ENCODE data around the gene CD302. TPM values are rescaled to one million over a fixed set of nuclear protein-coding genes. Genes with fewer than 3 reads are reported as not detected.

The CD302 gene
- total and polyA plus RNA-seq, 10 of the 15 experiments (the other 5 are each of a cell fraction or from before 2014, with no cell fraction given): 0.48 to 4.0 (median 2.1) TPM

GRCh38 chr2:159728629-159729028, 69.4 kb downstream of the CD302 start:
- no peak for FAIRE-seq

More at GRCh38 chr2:159728629-159729028, 69.4 kb downstream of the CD302 start:
- no TSS peak for BruUV-seq (replicated peaks)
- H2AFZ ChIP-seq (ENCODE audit: control insufficient read depth, low read depth, low read length): no peak overlapping the region
- H3K4me3 ChIP-seq: no peak overlapping the region
- no peaks in the 10 kb centered on the region for H3K27me3 ChIP-seq (replicated peaks in 1 of 2; ENCODE audit: control insufficient read depth in 2 of 2, insufficient read depth in 2 of 2, low read length in 1 of 2)
- CTCF ChIA-PET: interaction anchor here (1.5 kb wide), 1 partner anchor 19 kb away, joined by 7 read pairs; no protein-coding TSS in a partner anchor
- H3K9ac ChIP-seq (ENCODE audit: control insufficient read depth, insufficient read depth, low read length): no peak overlapping the region
- H3K4me1 ChIP-seq (ENCODE audit: control insufficient read depth, insufficient read depth, low read length): no peaks in the 10 kb centered on the region
- no peak overlapping the region for H3K4me2 ChIP-seq (ENCODE audit: control insufficient read depth, insufficient read depth)
- intact Hi-C loops (cut with micrococcal nuclease; ENCODE audit: unreplicated experiment): no loop called here
- 50% methylated on average over 3 of the region's 3 CpGs for WGBS (ENCODE audit: insufficient coverage, insufficient replicate concordance, low lambda C conversion rate, missing lambda C conversion rate)
- POLR2A ChIA-PET: interaction anchor here (0.5 to 3.2 kb wide), 4 partner anchors 8 to 255 kb away, joined by 3 to 12 read pairs (median 4); no protein-coding TSS in a partner anchor
- SMC1A ChIA-PET (ENCODE audit: uncharacterized antibody, unreplicated experiment): interaction anchor here (12.5 kb wide), 1 partner anchor 11 kb away, joined by 84 read pairs; no protein-coding TSS in a partner anchor
- DNase-seq (ENCODE audit: low read depth, low spot score) (no peak), ATAC-seq (no peak)
- peaks cover 4% of the 10 kb centered on the region; the same call in 1 of the 2 replicates for H4K20me1 ChIP-seq (ENCODE audit: control insufficient read depth, insufficient read depth)
- H3K36me3 ChIP-seq (ENCODE audit: control insufficient read depth in 2 of 2, insufficient read depth in 2 of 2, low read length in 1 of 2): peaks cover 4 to 39% of the 10 kb centered on the region in 2 experiments
- RAD21 ChIA-PET (ENCODE audit: unreplicated experiment): no interaction called here
- peaks cover 75% of the 10 kb centered on the region for H3K79me2 ChIP-seq (ENCODE audit: control insufficient read depth, insufficient read depth, low read length)
- H3K9me3 ChIP-seq (replicated peaks; ENCODE audit: control insufficient read depth, insufficient read depth, low read length): peaks cover 10% of the 10 kb centered on the region
- H3K27ac ChIP-seq (ENCODE audit: control insufficient read depth, insufficient read depth): no peak overlapping the region
- in situ Hi-C loops (cut with MboI): no loop called here
- no peak for TF ChIP-seq CREM (IDR thresholded peaks at IDR 0.05; ENCODE audit: low read depth)
- TF ChIP-seq HDAC2 (IDR thresholded peaks at IDR 0.05): no peak
- TF ChIP-seq DPF2 (IDR thresholded peaks at IDR 0.05): no peak
- TF ChIP-seq MEF2A (IDR thresholded peaks at IDR 0.05; ENCODE audit: insufficient read depth, low read depth, low read length): no peak
- no peak for TF ChIP-seq SP1 (IDR thresholded peaks at IDR 0.05; ENCODE audit: low read depth, low read length)
- TF ChIP-seq BCL3 (IDR thresholded peaks at IDR 0.05; ENCODE audit: borderline replicate concordance, insufficient read depth, low read depth, low read length, poor library complexity, severe bottlenecking): no peak
- no peak for TF ChIP-seq TBL1XR1 (IDR thresholded peaks at IDR 0.05; ENCODE audit: low read depth, low read length)
- no peak for TF ChIP-seq CBX5 (IDR thresholded peaks at IDR 0.05; ENCODE audit: low read depth)
- no peak for TF ChIP-seq RFX5 (IDR thresholded peaks at IDR 0.05; ENCODE audit: low read depth, low read length)
- no peak for TF ChIP-seq GABPA (IDR thresholded peaks at IDR 0.05; ENCODE audit: low read depth)
- no peak for TF ChIP-seq CBX3 (IDR thresholded peaks at IDR 0.05; ENCODE audit: borderline replicate concordance, low read depth)
- TF ChIP-seq CEBPB (IDR thresholded peaks at IDR 0.05; ENCODE audit: borderline replicate concordance in 1 of 2, low read depth in 2 of 2, low read length in 2 of 2): no peak
- no peak for TF ChIP-seq TCF12 (IDR thresholded peaks at IDR 0.05; ENCODE audit: low read depth, low read length)
- no peak for TF ChIP-seq ATF3 (IDR thresholded peaks at IDR 0.05; ENCODE audit: borderline replicate concordance, extremely low read depth, low read depth, low read length)
- no peak for TF ChIP-seq CHD2 (IDR thresholded peaks at IDR 0.05; ENCODE audit: borderline replicate concordance, low read depth, low read length)
- no peak for TF ChIP-seq STAT3 (IDR thresholded peaks at IDR 0.05; ENCODE audit: low read depth, low read length)
